Ishikawa (cell line): ENCODE measurements around the gene LSAMP.

Source experiments
- CEBPB ChIP-seq: IDR thresholded peaks from 2 replicates; pipeline ENCODE4 v1.6.1; 2012
- CREB1 ChIP-seq: IDR thresholded peaks from 2 replicates; pipeline ENCODE4 v1.6.1; 2012; ENCODE audit warnings: low read depth
- EGR1 ChIP-seq: IDR thresholded peaks from 2 replicates; pipeline ENCODE4 v1.6.1; 2012
- EP300 ChIP-seq: IDR thresholded peaks from 2 replicates; pipeline ENCODE4 v1.6.1; 2012; ENCODE audit warnings: borderline replicate concordance
- FOXM1 ChIP-seq: IDR thresholded peaks from 2 replicates; pipeline ENCODE4 v1.6.1; 2012; ENCODE audit warnings: low read depth, borderline replicate concordance
- MAX ChIP-seq: IDR thresholded peaks from 2 replicates; pipeline ENCODE4 v1.6.1; 2012
- NFIC ChIP-seq: IDR thresholded peaks from 2 replicates; pipeline ENCODE4 v1.6.1; 2012
- RAD21 ChIP-seq: IDR thresholded peaks from 2 replicates; pipeline ENCODE4 v1.6.1; 2012; ENCODE audit warnings: low read depth
- REST ChIP-seq: IDR thresholded peaks from 2 replicates; pipeline ENCODE4 v1.6.1; 2012; ENCODE audit warnings: low read depth, mild to moderate bottlenecking
- TAF1 ChIP-seq: IDR thresholded peaks from 2 replicates; pipeline ENCODE4 v1.6.1; 2012; ENCODE audit warnings: low read depth, mild to moderate bottlenecking
- TCF12 ChIP-seq: IDR thresholded peaks from 2 replicates; pipeline ENCODE4 v1.6.1; 2012; ENCODE audit warnings: low read depth
- TEAD4 ChIP-seq: IDR thresholded peaks from 2 replicates; pipeline ENCODE4 v1.6.1; 2012
- USF1 ChIP-seq: IDR thresholded peaks from 2 replicates; pipeline ENCODE4 v1.6.1; 2012
- YY1 ChIP-seq: IDR thresholded peaks from 2 replicates; pipeline ENCODE4 v1.6.1; 2012; ENCODE audit warnings: low read depth
- ZBTB7A ChIP-seq: IDR thresholded peaks from 2 replicates; pipeline ENCODE4 v1.6.1; 2012; ENCODE audit warnings: low read depth

Gene LSAMP

GRCh38 chr3:116318370-116318769 lies 126.9 kb downstream of the LSAMP start:
- TF ChIP-seq RAD21 = no peak
- no peak for TF ChIP-seq ZBTB7A
- no peak for TF ChIP-seq NFIC
- TF ChIP-seq TCF12 = no peak
- no peak for TF ChIP-seq USF1
- no peak for TF ChIP-seq CEBPB
- TF ChIP-seq TEAD4 = no peak
- no peak for TF ChIP-seq TAF1
- TF ChIP-seq FOXM1 = no peak
- TF ChIP-seq CREB1 = no peak
- TF ChIP-seq EP300 = no peak
- no peak for TF ChIP-seq YY1

- TF ChIP-seq CEBPB (no peak), NFIC (no peak), FOXM1 (no peak), RAD21 (no peak), TEAD4 (no peak), USF1 (no peak), EP300 (no peak), REST (no peak), EGR1 (no peak), TCF12 (no peak), CREB1 (no peak), YY1 (no peak), MAX (no peak), ZBTB7A (no peak)
Observed at GRCh38 chr3:116316771-116317170, 128.5 kb downstream of the LSAMP start.

GRCh38 chr3:116314476-116314875 lies 130.8 kb downstream of the LSAMP start:
- no peak for TF ChIP-seq EP300
- TF ChIP-seq ZBTB7A = no peak
- no peak for TF ChIP-seq YY1
- no peak for TF ChIP-seq EGR1
- TF ChIP-seq FOXM1 = no peak

- no peak for TF ChIP-seq CREB1
- TF ChIP-seq TEAD4 = no peak
- no peak for TF ChIP-seq EGR1
- TF ChIP-seq NFIC = no peak
- no peak for TF ChIP-seq RAD21
- TF ChIP-seq ZBTB7A = no peak
Observed at GRCh38 chr3:116306720-116307119, 138.6 kb downstream of the LSAMP start.

- no peak for TF ChIP-seq EP300
- TF ChIP-seq CREB1 = no peak
- no peak for TF ChIP-seq TCF12
Observed at GRCh38 chr3:116306149-116306548, 139.1 kb downstream of the LSAMP start.

GRCh38 chr3:116302087-116302747 lies 143.1 kb downstream of the LSAMP start:
- no peak for TF ChIP-seq NFIC
- no peak for TF ChIP-seq REST
- no peak for TF ChIP-seq RAD21
- TF ChIP-seq ZBTB7A = no peak
- TF ChIP-seq MAX = no peak
- TF ChIP-seq FOXM1 = no peak
- no peak for TF ChIP-seq EGR1

- TF ChIP-seq ZBTB7A = no peak
- no peak for TF ChIP-seq USF1
- no peak for TF ChIP-seq EP300
- TF ChIP-seq REST = no peak
- TF ChIP-seq TAF1 = no peak
- no peak for TF ChIP-seq TCF12
- no peak for TF ChIP-seq NFIC
- TF ChIP-seq CEBPB = no peak
- no peak for TF ChIP-seq YY1
- TF ChIP-seq TEAD4 = no peak
- no peak for TF ChIP-seq FOXM1
- TF ChIP-seq MAX = no peak
- no peak for TF ChIP-seq CREB1
- TF ChIP-seq RAD21 = no peak
- no peak for TF ChIP-seq EGR1
Observed at GRCh38 chr3:116301422-116301821, 143.9 kb downstream of the LSAMP start.
